ENCODE data around the gene MARK4. TPM values are rescaled to one million over a fixed set of nuclear protein-coding genes. Genes with fewer than 3 reads are reported as not detected.

The MARK4 gene
- total RNA-seq, 2 donors from 2014 or later, result 18.2 to 24.1 TPM

- Histone ChIP-seq H3K4me3 (no peak overlapping the region), H3K27me3 (no peaks in the 10 kb centered on the region), H3K27ac (no peak overlapping the region), H3K4me1 (peaks cover 0 to 28% of the 10 kb centered on the region in 2 donors), H3K9me3 (no peaks in the 10 kb centered on the region), H3K36me3 (peaks cover 5% of the 10 kb centered on the region)
- TF ChIP-seq, protein P1, sequence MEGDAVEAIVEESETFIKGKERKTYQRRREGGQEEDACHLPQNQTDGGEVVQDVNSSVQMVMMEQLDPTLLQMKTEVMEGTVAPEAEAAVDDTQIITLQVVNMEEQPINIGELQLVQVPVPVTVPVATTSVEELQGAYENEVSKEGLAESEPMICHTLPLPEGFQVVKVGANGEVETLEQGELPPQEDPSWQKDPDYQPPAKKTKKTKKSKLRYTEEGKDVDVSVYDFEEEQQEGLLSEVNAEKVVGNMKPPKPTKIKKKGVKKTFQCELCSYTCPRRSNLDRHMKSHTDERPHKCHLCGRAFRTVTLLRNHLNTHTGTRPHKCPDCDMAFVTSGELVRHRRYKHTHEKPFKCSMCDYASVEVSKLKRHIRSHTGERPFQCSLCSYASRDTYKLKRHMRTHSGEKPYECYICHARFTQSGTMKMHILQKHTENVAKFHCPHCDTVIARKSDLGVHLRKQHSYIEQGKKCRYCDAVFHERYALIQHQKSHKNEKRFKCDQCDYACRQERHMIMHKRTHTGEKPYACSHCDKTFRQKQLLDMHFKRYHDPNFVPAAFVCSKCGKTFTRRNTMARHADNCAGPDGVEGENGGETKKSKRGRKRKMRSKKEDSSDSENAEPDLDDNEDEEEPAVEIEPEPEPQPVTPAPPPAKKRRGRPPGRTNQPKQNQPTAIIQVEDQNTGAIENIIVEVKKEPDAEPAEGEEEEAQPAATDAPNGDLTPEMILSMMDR (IDR thresholded peaks at IDR 0.05), result no peak
- no peak for DNase-seq (ENCODE audit: low spot score)
Observed at GRCh38 chr19:45256836-45257235, 5.8 kb downstream of the MARK4 start.

DNA sequence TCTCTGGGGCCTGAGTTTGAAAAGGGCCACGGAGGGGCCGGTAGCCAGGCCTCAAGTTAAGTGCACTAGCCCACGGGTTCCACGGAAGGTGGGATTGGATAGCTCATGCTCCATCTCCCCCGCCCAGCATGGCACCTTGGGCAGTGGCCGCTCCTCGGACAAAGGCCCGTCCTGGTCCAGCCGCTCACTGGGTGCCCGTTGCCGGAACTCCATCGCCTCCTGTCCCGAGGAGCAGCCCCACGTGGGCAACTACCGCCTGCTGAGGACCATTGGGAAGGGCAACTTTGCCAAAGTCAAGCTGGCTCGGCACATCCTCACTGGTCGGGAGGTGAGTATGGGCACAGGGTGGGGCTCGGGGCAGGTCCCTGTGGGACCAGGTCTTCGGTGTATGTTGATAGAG lies 7.8 kb downstream of the MARK4 start:
- H3K27me3 ChIP-seq, result no peaks in the 10 kb centered on the region
- peaks cover 0 to 8% of the 10 kb centered on the region in 2 donors for H3K4me1 ChIP-seq
- no peaks in the 10 kb centered on the region for H3K9me3 ChIP-seq
- TF ChIP-seq, protein P1 (IDR thresholded peaks at IDR 0.05), result no peak
- H3K4me3 ChIP-seq, result no peak overlapping the region
- DNase-seq (ENCODE audit: low spot score), result no peak
- peaks cover 5% of the 10 kb centered on the region for H3K36me3 ChIP-seq
- no peak overlapping the region for H3K27ac ChIP-seq

DNA sequence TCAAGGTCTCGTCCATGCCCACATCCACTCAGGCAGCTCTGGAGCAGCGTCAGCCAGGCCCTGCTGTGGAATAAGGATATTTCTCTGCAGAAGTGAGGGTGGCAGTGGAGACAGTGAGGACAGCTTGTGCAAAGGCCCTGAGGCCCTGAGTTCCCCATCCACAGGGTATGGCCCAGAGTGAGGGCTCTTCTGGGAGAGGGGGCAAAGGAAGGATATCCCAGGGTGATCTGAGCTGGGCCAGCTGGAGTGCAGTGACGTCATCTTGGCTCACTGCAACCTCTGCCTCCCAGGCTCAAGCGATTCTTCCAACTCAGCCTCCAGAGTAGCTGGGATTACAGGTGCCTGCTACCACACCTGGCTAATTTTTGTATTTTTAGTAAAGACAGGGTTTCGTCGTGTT lies 11.5 kb downstream of the MARK4 start:
- Histone ChIP-seq H3K4me1 (no peaks in the 10 kb centered on the region), H3K27ac (no peak overlapping the region), H3K36me3 (peaks cover 10% of the 10 kb centered on the region), H3K4me3 (no peak overlapping the region), H3K27me3 (no peaks in the 10 kb centered on the region), H3K9me3 (no peaks in the 10 kb centered on the region)
- no peak for DNase-seq (ENCODE audit: low spot score)
- TF ChIP-seq, protein P1 (IDR thresholded peaks at IDR 0.05), result no peak

- no peaks in the 10 kb centered on the region for H3K27me3 ChIP-seq
- no peak overlapping the region for H3K4me3 ChIP-seq
- H3K4me1 ChIP-seq, result no peaks in the 10 kb centered on the region
- H3K9me3 ChIP-seq, result no peaks in the 10 kb centered on the region
- H3K36me3 ChIP-seq, result peaks cover 10% of the 10 kb centered on the region
- TF ChIP-seq, protein P1 (IDR thresholded peaks at IDR 0.05), result no peak
- H3K27ac ChIP-seq, result no peak overlapping the region
- no peak for DNase-seq (ENCODE audit: low spot score)
Observed at GRCh38 chr19:45263013-45263412, 11.9 kb downstream of the MARK4 start.

GRCh38 chr19:45264781-45265317 lies 13.8 kb downstream of the MARK4 start:
- no peaks in the 10 kb centered on the region for H3K9me3 ChIP-seq
- peaks cover 8% of the 10 kb centered on the region for H3K36me3 ChIP-seq
- no peaks in the 10 kb centered on the region for H3K27me3 ChIP-seq
- no peaks in the 10 kb centered on the region for H3K4me1 ChIP-seq
- H3K27ac ChIP-seq, result no peak overlapping the region
- no peak for DNase-seq (ENCODE audit: low spot score)
- H3K4me3 ChIP-seq, result no peak overlapping the region
- TF ChIP-seq, protein P1 (IDR thresholded peaks at IDR 0.05), result no peak

GRCh38 chr19:45265375-45265774 lies 14.3 kb downstream of the MARK4 start:
- no peak overlapping the region for H3K27ac ChIP-seq
- TF ChIP-seq, protein P1 (IDR thresholded peaks at IDR 0.05), result no peak
- H3K4me3 ChIP-seq, result no peak overlapping the region
- H3K9me3 ChIP-seq, result no peaks in the 10 kb centered on the region
- H3K4me1 ChIP-seq, result no peaks in the 10 kb centered on the region
- peaks cover 8% of the 10 kb centered on the region for H3K36me3 ChIP-seq
- no peak for DNase-seq (ENCODE audit: low spot score)
- no peaks in the 10 kb centered on the region for H3K27me3 ChIP-seq

All from right atrium auricular region (tissue), 2 donors.